ENCODE results near the gene EGFL7. TPM values are rescaled to one million over a fixed set of nuclear protein-coding genes. Genes with fewer than 3 reads are reported as not detected.
"Not testable (repeated sequence)": the region's sequence is repeated elsewhere in the genome, so short reads cannot be mapped to it uniquely, and the experiment has no call there.

The EGFL7 gene
- total RNA-seq, 2 experiments from 2014 or later, result 0.90 to 0.93 TPM

DNA sequence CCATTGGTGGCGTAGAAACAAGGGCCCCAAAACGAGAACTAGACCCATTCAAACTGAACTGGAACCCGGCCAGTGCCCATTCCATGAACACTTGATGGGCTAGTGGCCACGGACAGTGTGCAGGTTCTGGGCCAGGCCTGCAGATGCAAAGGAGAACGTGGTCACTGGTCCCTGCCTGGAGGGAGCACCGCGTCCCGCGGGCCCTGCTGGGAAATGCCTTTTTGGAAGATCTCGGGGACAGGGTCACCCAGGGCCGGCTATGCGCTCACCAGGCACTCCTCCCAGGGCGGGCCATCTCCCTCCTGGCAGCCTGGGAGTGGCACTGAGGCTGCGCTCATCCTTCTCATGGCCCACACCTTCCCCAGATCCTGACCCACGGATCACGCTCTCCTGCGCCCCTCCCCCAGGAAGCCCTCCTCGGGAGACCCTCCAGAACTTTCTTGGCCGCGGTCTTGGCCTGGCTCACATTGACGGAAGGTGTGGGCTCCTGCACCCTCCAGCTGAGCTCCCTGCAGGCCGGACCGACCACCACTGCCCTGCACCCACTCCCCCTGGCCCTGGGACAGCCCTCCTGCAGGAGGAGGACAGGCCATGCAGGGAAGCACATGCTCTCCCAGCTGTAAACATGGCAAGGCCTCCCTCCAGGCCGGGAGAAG, 46.9 kb downstream of the EGFL7 start:
- intact Hi-C loops (cut with micrococcal nuclease), result loop anchor here (10.0 kb wide), 1 partner anchor 45 kb away; the partner anchor contains the start of gene LCN8
- H3K27ac Mint-ChIP-seq, result no peak overlapping the region
- no peaks in the 10 kb centered on the region for H3K9me3 Mint-ChIP-seq
- ChIA-PET POLR2A (no interaction called here), CTCF (no interaction called here)
- no peak overlapping the region for H3K4me3 Mint-ChIP-seq
- no peak for DNase-seq
- no peaks in the 10 kb centered on the region for H3K36me3 Mint-ChIP-seq
- H3K4me1 Mint-ChIP-seq (ENCODE audit: low read depth), result no peaks in the 10 kb centered on the region
- peaks cover 34% of the 10 kb centered on the region for H3K27me3 Mint-ChIP-seq

DNA sequence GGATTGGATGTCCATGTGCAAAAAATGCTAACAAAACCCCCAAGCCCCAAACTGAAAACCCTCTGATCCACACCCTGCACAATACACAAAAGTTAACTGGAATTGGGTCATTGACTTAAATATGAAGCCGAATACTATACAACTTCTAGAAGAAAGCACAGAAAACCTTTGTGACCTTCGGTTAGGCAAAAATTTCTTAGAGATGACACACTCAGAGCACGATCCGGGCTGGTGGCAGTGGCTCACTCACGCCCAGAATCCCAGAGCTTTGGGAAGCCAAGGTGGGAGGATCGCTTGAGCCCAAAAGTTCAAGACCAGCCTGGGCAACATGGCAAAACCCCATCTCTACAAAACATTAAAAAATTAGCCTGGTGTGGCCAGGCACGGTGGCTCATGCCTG, 47.8 kb downstream of the EGFL7 start:
- no peaks in the 10 kb centered on the region for H3K36me3 Mint-ChIP-seq
- no peak overlapping the region for H3K27ac Mint-ChIP-seq
- H3K9me3 Mint-ChIP-seq, result no peaks in the 10 kb centered on the region
- peaks cover 31% of the 10 kb centered on the region for H3K27me3 Mint-ChIP-seq
- intact Hi-C loops (cut with micrococcal nuclease), result no loop called here
- DNase-seq, result no peak
- ChIA-PET CTCF (interaction anchor here (0.7 kb wide), 1 partner anchor 77 kb away, joined by 3 read pairs; no protein-coding TSS in a partner anchor), POLR2A (interaction anchor here (1.0 kb wide), 1 partner anchor 17 kb away, joined by 3 read pairs; no protein-coding TSS in a partner anchor)
- no peak overlapping the region for H3K4me3 Mint-ChIP-seq
- no peaks in the 10 kb centered on the region for H3K4me1 Mint-ChIP-seq (ENCODE audit: low read depth)

DNA sequence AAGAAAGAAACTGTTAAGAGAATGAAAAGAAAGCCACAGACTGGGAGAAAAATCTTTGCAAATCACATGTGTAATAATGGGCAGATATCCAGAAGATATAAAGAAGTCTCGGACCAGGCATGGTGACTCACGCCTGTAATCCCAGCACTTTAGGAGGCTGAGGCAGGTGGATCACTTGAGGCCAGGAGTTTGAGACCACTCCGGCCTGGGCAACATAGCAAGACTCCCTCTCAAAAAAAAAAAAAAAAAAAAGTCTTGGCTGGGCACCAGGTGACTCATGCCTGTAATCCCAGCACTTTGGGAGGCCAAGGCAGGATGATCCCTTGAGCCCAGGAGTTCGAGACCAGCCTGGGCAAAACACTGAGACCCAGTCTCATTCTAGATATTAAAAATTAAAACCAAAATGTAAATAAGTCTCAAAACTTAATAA, 48.5 kb downstream of the EGFL7 start:
- H3K4me3 Mint-ChIP-seq; DNase-seq; intact Hi-C loops (cut with micrococcal nuclease); H3K27ac Mint-ChIP-seq; H3K4me1 Mint-ChIP-seq (ENCODE audit: low read depth); H3K9me3 Mint-ChIP-seq; H3K36me3 Mint-ChIP-seq: not testable (repeated sequence)
- ChIA-PET CTCF (interaction anchor here (0.7 kb wide), 1 partner anchor 76 kb away, joined by 3 read pairs; no protein-coding TSS in a partner anchor), POLR2A (interaction anchor here (1.0 kb wide), 1 partner anchor 16 kb away, joined by 3 read pairs; no protein-coding TSS in a partner anchor)
- H3K27me3 Mint-ChIP-seq, result peaks cover 29% of the 10 kb centered on the region

DNA sequence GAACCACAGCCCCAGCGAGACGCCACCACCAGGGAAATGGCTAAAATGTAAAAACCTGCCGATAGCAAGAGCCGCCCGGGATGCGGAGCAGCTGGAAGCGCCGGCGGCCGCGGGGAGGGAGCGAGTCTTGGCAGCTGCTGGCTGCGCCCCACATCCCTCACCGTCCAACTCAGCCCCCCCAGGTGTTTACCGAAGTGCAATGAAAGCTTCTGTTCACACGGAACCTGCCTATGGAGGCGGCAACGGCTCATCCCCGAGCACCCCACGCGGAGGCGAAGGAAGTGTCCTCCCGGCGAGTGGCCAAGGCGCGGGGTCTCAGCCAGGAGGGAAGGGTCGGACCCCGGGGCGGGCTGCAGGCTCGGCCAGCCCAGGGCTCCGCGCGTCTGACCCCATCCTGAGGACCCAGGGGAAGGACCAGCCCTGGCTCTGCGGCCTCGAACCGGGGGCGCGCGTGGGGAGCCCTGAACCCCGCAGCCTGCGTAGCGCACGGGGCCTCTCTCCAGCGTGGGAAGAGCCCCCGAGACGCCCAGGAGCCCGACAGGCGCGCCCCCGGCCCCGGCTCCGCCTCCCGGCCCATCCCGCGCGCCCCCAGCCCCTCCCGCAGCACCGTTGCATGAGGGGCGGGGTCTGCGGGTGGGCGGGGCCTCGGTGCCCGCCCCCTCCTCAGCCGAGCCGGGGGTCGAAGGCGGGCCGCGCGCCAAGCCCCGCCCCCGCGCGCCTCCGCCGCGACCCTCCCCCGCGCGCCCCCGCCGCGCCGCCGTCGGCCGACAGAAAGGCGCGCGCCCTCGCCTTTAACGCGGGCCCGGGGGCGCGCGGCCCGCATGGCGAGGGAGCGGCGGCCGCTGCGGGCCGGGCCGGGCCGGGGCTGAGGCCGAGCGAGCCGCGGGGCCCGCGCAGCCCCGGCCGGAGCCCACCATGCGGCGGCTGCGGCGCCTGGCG, 49.3 kb downstream of the EGFL7 start, which contains the start of gene DIPK1B:
DIPK1B (plus strand) TSS at position 822 of the 939 bp plus-strand sequence; CDS start at position 916, 94 bp downstream.
- ChIA-PET CTCF (no interaction called here), POLR2A (interaction anchor here (1.0 kb wide), 1 partner anchor 15 kb away, joined by 3 read pairs; no protein-coding TSS in a partner anchor)
- peak within 1 kb of the TSS; percentile 23 for H3K4me3 Mint-ChIP-seq
- H3K4me1 Mint-ChIP-seq (ENCODE audit: low read depth), result no peaks in the 10 kb centered on the region
- DNase-seq, result no peak
- no peak within 1 kb of the TSS for H3K27ac Mint-ChIP-seq
- no peaks in the 10 kb centered on the region for H3K36me3 Mint-ChIP-seq
- no peaks in the 10 kb centered on the region for H3K9me3 Mint-ChIP-seq
- H3K27me3 Mint-ChIP-seq, result peaks cover 29% of the 10 kb centered on the region
- intact Hi-C loops (cut with micrococcal nuclease), result no loop called here

DNA sequence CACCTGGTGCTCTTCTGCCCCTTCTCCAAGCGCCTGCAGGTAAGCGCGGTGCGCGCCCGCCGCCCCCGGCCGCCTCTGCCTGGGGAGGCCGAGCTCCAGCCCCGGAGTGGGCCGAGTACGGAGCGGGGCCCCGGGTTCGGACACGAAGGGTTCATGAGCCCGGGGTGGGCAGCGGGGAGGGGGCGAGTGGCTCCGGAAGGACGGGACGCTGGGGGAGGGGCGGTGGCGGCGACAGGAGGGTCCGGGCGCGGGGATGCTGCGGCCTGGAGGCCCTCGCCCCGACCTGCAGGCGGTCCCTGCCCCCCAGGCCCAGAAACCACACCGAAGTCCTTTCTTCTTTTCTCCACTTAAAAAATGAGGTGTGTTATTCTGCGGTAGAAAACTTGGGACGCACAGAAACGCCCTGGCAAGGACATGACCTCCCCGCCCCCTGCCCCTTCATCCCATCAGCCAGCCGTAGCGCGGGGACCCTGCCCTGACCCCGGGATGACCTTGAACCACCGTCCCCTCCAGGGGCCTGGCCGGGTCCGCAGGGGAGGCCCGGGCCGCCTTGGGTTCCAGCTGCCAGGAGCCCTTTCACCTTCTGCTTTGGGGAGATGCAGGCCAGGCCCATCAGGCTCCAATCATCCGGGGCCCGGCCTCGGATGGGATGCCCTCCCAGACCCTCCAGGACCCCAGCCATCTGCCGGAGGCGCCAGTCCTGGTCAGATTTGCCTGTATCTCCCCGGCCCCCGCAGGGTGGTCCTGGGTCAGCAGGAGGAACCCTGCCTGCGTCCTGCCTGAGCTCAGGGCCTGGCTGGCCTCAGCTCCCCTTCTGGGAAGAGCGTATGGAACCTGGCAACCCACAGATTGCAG, 50.2 kb downstream of the EGFL7 start:
- Mint-ChIP-seq H3K27me3 (peaks cover 29% of the 10 kb centered on the region), H3K9me3 (no peaks in the 10 kb centered on the region), H3K36me3 (no peaks in the 10 kb centered on the region), H3K4me1 (ENCODE audit: low read depth) (no peaks in the 10 kb centered on the region), H3K4me3 (no peak overlapping the region), H3K27ac (no peak overlapping the region)
- POLR2A ChIA-PET, result interaction anchor here (4.9 kb wide), 1 partner anchor 14 kb away, joined by 25 read pairs; no protein-coding TSS in a partner anchor
- CTCF ChIA-PET, result interaction anchor here (1.1 to 1.2 kb wide), 2 partner anchors 15 to 17 kb away, joined by 3 to 6 read pairs; no protein-coding TSS in a partner anchor
- intact Hi-C loops (cut with micrococcal nuclease), result no loop called here
- DNase-seq, result no peak

DNA sequence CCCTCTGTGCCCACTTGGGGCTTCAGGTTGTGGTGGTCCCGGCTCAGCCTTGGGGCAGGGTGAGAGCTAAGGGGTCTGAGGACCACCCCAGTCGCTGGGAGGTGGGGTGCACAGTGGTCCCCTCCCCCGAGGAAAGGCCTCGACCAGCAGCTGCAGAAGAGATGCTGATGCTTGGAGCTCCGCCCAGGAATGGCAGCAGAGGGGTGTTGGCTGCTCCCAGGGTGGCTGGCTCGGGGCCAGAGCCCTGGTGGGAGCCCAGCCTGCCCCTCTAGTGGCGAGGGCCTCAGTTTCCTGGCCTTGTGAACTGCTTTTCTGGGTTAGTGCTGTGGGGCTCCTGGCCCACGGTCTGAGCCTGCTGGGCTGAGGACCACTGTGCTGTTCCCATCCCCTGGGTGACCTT, 50.8 kb downstream of the EGFL7 start:
- Mint-ChIP-seq H3K27me3 (peaks cover 29% of the 10 kb centered on the region), H3K4me1 (ENCODE audit: low read depth) (no peaks in the 10 kb centered on the region), H3K27ac (no peak overlapping the region), H3K36me3 (no peaks in the 10 kb centered on the region), H3K9me3 (no peaks in the 10 kb centered on the region), H3K4me3 (no peak overlapping the region)
- DNase-seq, result no peak
- intact Hi-C loops (cut with micrococcal nuclease), result no loop called here
- CTCF ChIA-PET, result interaction anchor here (1.1 to 1.2 kb wide), 2 partner anchors 14 to 16 kb away, joined by 3 to 6 read pairs; no protein-coding TSS in a partner anchor
- POLR2A ChIA-PET, result interaction anchor here (4.9 kb wide), 1 partner anchor 14 kb away, joined by 25 read pairs; no protein-coding TSS in a partner anchor

DNA sequence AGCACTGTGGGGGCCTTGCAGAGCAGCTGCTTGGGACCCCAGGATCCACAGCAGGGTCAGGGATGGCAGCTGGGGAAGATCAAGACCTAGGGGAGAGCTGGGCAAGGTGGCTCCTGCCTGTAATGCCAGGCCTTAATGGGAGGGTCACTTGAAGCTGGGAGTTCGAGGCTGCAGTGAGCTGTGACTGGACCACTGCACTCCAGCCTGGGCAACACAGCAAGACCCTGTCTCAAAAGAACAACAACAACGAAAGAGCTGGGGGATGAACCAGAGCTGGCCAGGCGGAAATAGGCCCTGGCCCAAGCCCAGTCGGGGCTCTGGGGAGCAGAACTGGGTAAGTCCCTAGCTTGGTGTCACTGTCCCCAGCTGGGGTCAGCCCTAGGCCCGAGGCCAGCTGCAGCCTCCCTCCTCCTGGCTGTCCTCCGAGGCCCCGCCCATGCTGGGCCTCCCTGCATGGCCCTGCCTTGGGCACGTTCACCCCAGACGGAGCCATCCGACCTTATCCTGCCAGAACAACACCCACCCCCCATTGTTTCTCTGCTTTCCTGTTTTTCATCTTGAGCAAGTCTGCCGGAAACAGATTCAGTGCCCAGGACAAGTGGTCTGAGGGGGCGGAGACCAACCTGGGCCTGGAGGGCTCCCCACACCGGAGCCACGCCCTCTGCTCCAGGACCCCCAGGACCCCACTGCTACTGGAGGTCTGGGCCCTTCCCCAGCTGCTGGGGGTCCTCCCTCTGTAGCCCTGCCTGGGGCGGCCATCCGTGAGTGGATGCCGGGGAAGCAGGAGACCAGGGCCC, 51.6 kb downstream of the EGFL7 start:
- Mint-ChIP-seq H3K4me1 (ENCODE audit: low read depth) (no peaks in the 10 kb centered on the region), H3K4me3 (no peak overlapping the region), H3K27ac (no peak overlapping the region), H3K27me3 (peaks cover 29% of the 10 kb centered on the region), H3K36me3 (no peaks in the 10 kb centered on the region), H3K9me3 (no peaks in the 10 kb centered on the region)
- ChIA-PET CTCF (interaction anchor here (1.1 to 1.2 kb wide), 2 partner anchors 13 to 15 kb away, joined by 3 to 6 read pairs; no protein-coding TSS in a partner anchor), POLR2A (interaction anchor here (4.9 kb wide), 1 partner anchor 13 kb away, joined by 25 read pairs; no protein-coding TSS in a partner anchor)
- DNase-seq, result no peak
- intact Hi-C loops (cut with micrococcal nuclease), result no loop called here

DNA sequence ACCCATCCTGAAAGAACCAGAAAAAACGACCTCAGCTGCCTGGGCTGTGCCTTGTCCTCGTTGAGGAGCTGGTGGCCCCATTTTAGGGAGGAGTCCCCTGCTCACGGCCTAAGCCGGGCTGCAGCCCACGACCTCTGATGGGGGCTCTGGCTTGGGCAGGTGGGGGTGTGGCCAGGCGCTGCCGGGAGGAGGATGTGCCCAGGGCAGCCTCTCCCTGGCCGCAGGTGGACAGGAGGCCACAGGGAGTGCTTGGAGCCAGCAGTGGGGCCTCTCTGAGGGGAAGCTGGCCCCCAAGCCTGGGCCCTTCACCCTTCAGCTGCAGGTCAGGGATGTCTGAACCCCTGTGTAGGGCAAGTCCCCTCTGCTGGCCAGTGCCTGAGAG, 52.2 kb downstream of the EGFL7 start:
- no peaks in the 10 kb centered on the region for H3K4me1 Mint-ChIP-seq (ENCODE audit: low read depth)
- H3K9me3 Mint-ChIP-seq, result no peaks in the 10 kb centered on the region
- POLR2A ChIA-PET, result interaction anchor here (4.9 kb wide), 1 partner anchor 12 kb away, joined by 25 read pairs; no protein-coding TSS in a partner anchor
- DNase-seq, result no peak
- H3K36me3 Mint-ChIP-seq, result no peaks in the 10 kb centered on the region
- intact Hi-C loops (cut with micrococcal nuclease), result no loop called here
- CTCF ChIA-PET, result interaction anchor here (1.9 kb wide), 1 partner anchor 12 kb away, joined by 12 read pairs; no protein-coding TSS in a partner anchor
- no peak overlapping the region for H3K4me3 Mint-ChIP-seq
- no peak overlapping the region for H3K27ac Mint-ChIP-seq
- peaks cover 29% of the 10 kb centered on the region for H3K27me3 Mint-ChIP-seq

DNA sequence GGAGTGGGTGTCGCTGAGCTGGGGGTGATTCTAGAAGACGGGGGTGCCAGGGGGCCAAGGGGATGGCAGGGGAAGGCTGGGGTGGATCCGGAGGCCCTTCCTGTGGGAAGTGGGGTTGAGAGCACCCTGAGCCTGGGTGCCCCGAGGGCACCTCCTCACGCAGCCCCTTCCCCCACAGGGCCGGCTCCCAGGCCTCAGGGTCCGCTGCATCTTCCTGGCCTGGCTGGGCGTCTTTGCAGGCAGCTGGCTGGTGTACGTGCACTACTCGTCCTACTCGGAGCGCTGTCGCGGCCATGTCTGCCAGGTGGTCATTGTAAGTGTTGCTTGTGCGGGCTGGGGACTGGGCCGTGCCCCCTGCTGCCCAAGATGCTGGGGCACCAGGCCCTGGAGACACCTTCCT, 54.7 kb downstream of the EGFL7 start:
- CTCF ChIA-PET, result no interaction called here
- POLR2A ChIA-PET, result interaction anchor here (4.9 kb wide), 1 partner anchor 10 kb away, joined by 25 read pairs; no protein-coding TSS in a partner anchor
- Mint-ChIP-seq H3K27me3 (peaks cover 16% of the 10 kb centered on the region), H3K4me3 (no peak overlapping the region), H3K36me3 (no peaks in the 10 kb centered on the region), H3K27ac (no peak overlapping the region), H3K9me3 (no peaks in the 10 kb centered on the region), H3K4me1 (ENCODE audit: low read depth) (peaks cover 3% of the 10 kb centered on the region)
- no peak for DNase-seq
- intact Hi-C loops (cut with micrococcal nuclease), result no loop called here

DNA sequence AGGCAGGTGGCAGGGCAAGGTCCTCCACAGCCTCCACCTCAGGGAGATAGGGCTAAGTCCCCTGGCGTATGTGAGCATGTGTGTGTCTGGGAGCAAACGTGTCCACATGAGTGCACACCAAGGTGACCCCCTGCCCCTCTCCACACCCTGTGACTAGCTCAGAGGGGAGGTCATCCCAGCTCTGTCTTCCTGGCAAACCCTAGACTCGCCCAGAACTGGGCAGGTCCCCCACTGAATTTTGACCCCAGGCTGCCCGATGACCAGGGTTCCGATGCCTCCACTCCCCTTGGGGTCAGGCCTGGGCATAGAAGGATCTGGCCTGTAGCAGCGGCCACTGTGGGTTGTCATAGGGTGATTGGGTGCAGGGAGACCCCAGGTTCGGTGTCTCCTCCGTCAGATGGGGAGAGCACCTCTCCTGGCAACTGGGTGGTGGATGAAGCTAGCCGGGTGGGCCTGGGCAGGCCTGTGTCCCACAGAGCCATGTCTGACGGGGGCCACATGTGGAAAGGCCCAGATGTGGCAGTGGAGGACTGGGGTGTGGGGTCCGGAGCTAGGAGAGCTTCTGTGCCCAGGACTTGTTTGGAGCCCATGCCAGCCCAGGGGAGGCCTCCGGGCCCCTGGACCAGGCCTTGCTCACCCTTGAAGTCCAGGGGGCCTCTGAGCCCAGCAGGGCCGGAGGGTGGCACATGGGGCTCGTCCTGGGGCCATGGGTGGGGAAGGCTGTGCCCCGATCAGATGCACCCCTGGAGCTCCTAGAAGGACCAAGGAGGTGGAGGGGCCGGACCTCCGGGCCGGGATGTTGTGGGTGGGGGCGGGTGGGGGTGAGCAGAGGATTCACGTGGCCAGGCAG, 55.9 kb downstream of the EGFL7 start:
- Mint-ChIP-seq H3K27ac (no peak overlapping the region), H3K9me3 (no peaks in the 10 kb centered on the region), H3K36me3 (peaks cover 3% of the 10 kb centered on the region), H3K4me3 (no peak overlapping the region), H3K27me3 (peaks cover 11% of the 10 kb centered on the region), H3K4me1 (ENCODE audit: low read depth) (peaks cover 3% of the 10 kb centered on the region)
- CTCF ChIA-PET, result interaction anchor here (0.5 to 1.0 kb wide), 3 partner anchors 9 to 317 kb away, joined by 3 read pairs; no protein-coding TSS in a partner anchor
- POLR2A ChIA-PET, result interaction anchor here (1.2 kb wide), 1 partner anchor 9 kb away, joined by 4 read pairs; no protein-coding TSS in a partner anchor
- DNase-seq, result no peak
- intact Hi-C loops (cut with micrococcal nuclease), result no loop called here

Measured in activated CD4-positive, alpha-beta memory T cell treated with anti-CD3 and anti-CD28 coated beads for 36 hours (primary cell).